Activated CD4-positive, alpha-beta T cell treated with anti-CD3 and anti-CD28 coated beads, Interleukin-2, amount 50 U/mL, for 4 hours (primary cell): Measurements from ENCODE around the gene HJURP.

Experiments used
- DNase-seq, 2 experiments: peaks; one replicate each; pipeline ENCODE4 v3.0.0-alpha.2; 2020

Gene HJURP

GRCh38 chr2:233791151-233791882 is 63.0 kb downstream of the HJURP start:
- no peak for DNase-seq

GRCh38 chr2:233789554-233789953 is 64.8 kb downstream of the HJURP start:
- no peak for DNase-seq
